COLO829 (cell line): ENCODE data around the gene LECT2.

Experiments
- DNase-seq: peaks from one replicate; pipeline ENCODE4 v3.0.0; 2012; ENCODE audit warnings: low spot score

The LECT2 gene

GRCh38 chr5:135934939-135935338 lies 19.8 kb downstream of the LECT2 start:
- no peak for DNase-seq

GRCh38 chr5:135930949-135931295 lies 23.9 kb downstream of the LECT2 start:
- DNase-seq: no peak

GRCh38 chr5:135930029-135930948 lies 24.5 kb downstream of the LECT2 start:
- no peak for DNase-seq

GRCh38 chr5:135921388-135921787 lies 33.4 kb downstream of the LECT2 start:
- peak; percentile 8 for DNase-seq

GRCh38 chr5:135920199-135920598 lies 34.6 kb downstream of the LECT2 start:
- DNase-seq: no peak

GRCh38 chr5:135916638-135917263 lies 38.0 kb downstream of the LECT2 start:
- no peak for DNase-seq

- no peak for DNase-seq
Measured at GRCh38 chr5:135915466-135916001, 39.2 kb downstream of the LECT2 start.

GRCh38 chr5:135913713-135914626 lies 40.8 kb downstream of the LECT2 start:
- no peak for DNase-seq

- no peak for DNase-seq
Measured at GRCh38 chr5:135905144-135905543, 49.6 kb downstream of the LECT2 start.

- no peak for DNase-seq
Measured at GRCh38 chr5:135901633-135902032, 53.1 kb downstream of the LECT2 start.

- no peak for DNase-seq
Measured at GRCh38 chr5:135900276-135900675, 54.5 kb downstream of the LECT2 start.

- no peak for DNase-seq
Measured at GRCh38 chr5:135898651-135899050, 56.1 kb downstream of the LECT2 start.
